ENCODE measurements around the gene FABP1.

FABP1 gene

GRCh38 chr2:88133875-88134274, 6.0 kb upstream of the FABP1 start:
- Histone ChIP-seq H3K27me3 (ENCODE audit: control insufficient read depth, insufficient read depth, low read length) (peaks cover 10% of the 10 kb centered on the region), H3K36me3 (ENCODE audit: insufficient read depth, low read length) (no peaks in the 10 kb centered on the region), H3K9ac (ENCODE audit: low read depth, low read length) (no peak overlapping the region), H3K4me2 (ENCODE audit: low read length) (no peak overlapping the region), H3K4me3 (ENCODE audit: low read length) (no peak overlapping the region), H3K4me1 (ENCODE audit: control insufficient read depth, insufficient read depth, low read length) (no peaks in the 10 kb centered on the region), H3K9me3 (replicated peaks; ENCODE audit: low read length) (no peaks in the 10 kb centered on the region)

- Histone ChIP-seq H3K9me3 (replicated peaks; ENCODE audit: low read length) (no peaks in the 10 kb centered on the region), H3K9ac (ENCODE audit: low read depth, low read length) (no peak overlapping the region), H3K4me2 (ENCODE audit: low read length) (no peak overlapping the region), H3K27me3 (ENCODE audit: control insufficient read depth, insufficient read depth, low read length) (peaks cover 7% of the 10 kb centered on the region), H3K36me3 (ENCODE audit: insufficient read depth, low read length) (no peaks in the 10 kb centered on the region), H3K4me3 (ENCODE audit: low read length) (no peak overlapping the region), H3K4me1 (ENCODE audit: control insufficient read depth, insufficient read depth, low read length) (no peaks in the 10 kb centered on the region)
These were observed 4.1 kb upstream of the FABP1 start for GRCh38 chr2:88131999-88132368.

- H3K27me3 ChIP-seq (ENCODE audit: control insufficient read depth, insufficient read depth, low read length) = peaks cover 7% of the 10 kb centered on the region
- no peaks in the 10 kb centered on the region for H3K4me1 ChIP-seq (ENCODE audit: control insufficient read depth, insufficient read depth, low read length)
- no peak overlapping the region for H3K4me3 ChIP-seq (ENCODE audit: low read length)
- no peak overlapping the region for H3K4me2 ChIP-seq (ENCODE audit: low read length)
- no peak overlapping the region for H3K9ac ChIP-seq (ENCODE audit: low read depth, low read length)
- no peaks in the 10 kb centered on the region for H3K9me3 ChIP-seq (replicated peaks; ENCODE audit: low read length)
- no peaks in the 10 kb centered on the region for H3K36me3 ChIP-seq (ENCODE audit: insufficient read depth, low read length)
These were observed 3.5 kb upstream of the FABP1 start for GRCh38 chr2:88131201-88131998.

- Histone ChIP-seq H3K4me2 (ENCODE audit: low read length) (no peak overlapping the region), H3K36me3 (ENCODE audit: insufficient read depth, low read length) (no peaks in the 10 kb centered on the region), H3K4me1 (ENCODE audit: control insufficient read depth, insufficient read depth, low read length) (no peaks in the 10 kb centered on the region), H3K4me3 (ENCODE audit: low read length) (no peak overlapping the region), H3K27me3 (ENCODE audit: control insufficient read depth, insufficient read depth, low read length) (peaks cover 7% of the 10 kb centered on the region), H3K9ac (ENCODE audit: low read depth, low read length) (no peak overlapping the region), H3K9me3 (replicated peaks; ENCODE audit: low read length) (no peaks in the 10 kb centered on the region)
These were observed 1.6 kb upstream of the FABP1 start for GRCh38 chr2:88129313-88129959.

GRCh38 chr2:88128654-88129312, 921 bp upstream of the FABP1 start:
- Histone ChIP-seq H3K27me3 (ENCODE audit: control insufficient read depth, insufficient read depth, low read length) (peaks cover 10% of the 10 kb centered on the region), H3K4me3 (ENCODE audit: low read length) (no peak overlapping the region), H3K9me3 (replicated peaks; ENCODE audit: low read length) (no peaks in the 10 kb centered on the region), H3K4me1 (ENCODE audit: control insufficient read depth, insufficient read depth, low read length) (no peaks in the 10 kb centered on the region), H3K9ac (ENCODE audit: low read depth, low read length) (no peak overlapping the region), H3K36me3 (ENCODE audit: insufficient read depth, low read length) (no peaks in the 10 kb centered on the region), H3K4me2 (ENCODE audit: low read length) (no peak overlapping the region)

GRCh38 chr2:88127638-88127887, 299 bp downstream of the FABP1 start:
- Histone ChIP-seq H3K36me3 (ENCODE audit: insufficient read depth, low read length) (no peaks in the 10 kb centered on the region), H3K27me3 (ENCODE audit: control insufficient read depth, insufficient read depth, low read length) (peaks cover 5% of the 10 kb centered on the region), H3K4me2 (ENCODE audit: low read length) (no peak overlapping the region), H3K9me3 (replicated peaks; ENCODE audit: low read length) (no peaks in the 10 kb centered on the region), H3K9ac (ENCODE audit: low read depth, low read length) (no peak overlapping the region), H3K4me1 (ENCODE audit: control insufficient read depth, insufficient read depth, low read length) (no peaks in the 10 kb centered on the region), H3K4me3 (ENCODE audit: low read length) (no peak overlapping the region)

GRCh38 chr2:88126772-88127637, 857 bp downstream of the FABP1 start:
- Histone ChIP-seq H3K9ac (ENCODE audit: low read depth, low read length) (no peak overlapping the region), H3K36me3 (ENCODE audit: insufficient read depth, low read length) (no peaks in the 10 kb centered on the region), H3K4me2 (ENCODE audit: low read length) (no peak overlapping the region), H3K9me3 (replicated peaks; ENCODE audit: low read length) (no peaks in the 10 kb centered on the region), H3K4me3 (ENCODE audit: low read length) (no peak overlapping the region), H3K4me1 (ENCODE audit: control insufficient read depth, insufficient read depth, low read length) (no peaks in the 10 kb centered on the region), H3K27me3 (ENCODE audit: control insufficient read depth, insufficient read depth, low read length) (peaks cover 5% of the 10 kb centered on the region)

GRCh38 chr2:88125924-88126771, 1.7 kb downstream of the FABP1 start:
- H3K9ac ChIP-seq (ENCODE audit: low read depth, low read length) = no peak overlapping the region

GRCh38 chr2:88125344-88125923, 2.4 kb downstream of the FABP1 start:
- Histone ChIP-seq H3K4me2 (ENCODE audit: low read length) (no peak overlapping the region), H3K9me3 (replicated peaks; ENCODE audit: low read length) (no peaks in the 10 kb centered on the region), H3K36me3 (ENCODE audit: insufficient read depth, low read length) (no peaks in the 10 kb centered on the region), H3K4me3 (ENCODE audit: low read length) (no peak overlapping the region), H3K9ac (ENCODE audit: low read depth, low read length) (no peak overlapping the region), H3K27me3 (ENCODE audit: control insufficient read depth, insufficient read depth, low read length) (peaks cover 5% of the 10 kb centered on the region), H3K4me1 (ENCODE audit: control insufficient read depth, insufficient read depth, low read length) (no peaks in the 10 kb centered on the region)

More at GRCh38 chr2:88125924-88126771, 1.7 kb downstream of the FABP1 start:
- Histone ChIP-seq H3K4me2 (ENCODE audit: low read length) (no peak overlapping the region), H3K36me3 (ENCODE audit: insufficient read depth, low read length) (no peaks in the 10 kb centered on the region), H3K4me3 (ENCODE audit: low read length) (no peak overlapping the region), H3K4me1 (ENCODE audit: control insufficient read depth, insufficient read depth, low read length) (no peaks in the 10 kb centered on the region), H3K9me3 (replicated peaks; ENCODE audit: low read length) (no peaks in the 10 kb centered on the region), H3K27me3 (ENCODE audit: control insufficient read depth, insufficient read depth, low read length) (peaks cover 5% of the 10 kb centered on the region)

GRCh38 chr2:88123975-88124917, 3.6 kb downstream of the FABP1 start:
- Histone ChIP-seq H3K4me1 (ENCODE audit: control insufficient read depth, insufficient read depth, low read length) (no peaks in the 10 kb centered on the region), H3K36me3 (ENCODE audit: insufficient read depth, low read length) (no peaks in the 10 kb centered on the region), H3K27me3 (ENCODE audit: control insufficient read depth, insufficient read depth, low read length) (peaks cover 6% of the 10 kb centered on the region), H3K9ac (ENCODE audit: low read depth, low read length) (no peak overlapping the region), H3K9me3 (replicated peaks; ENCODE audit: low read length) (no peaks in the 10 kb centered on the region), H3K4me2 (ENCODE audit: low read length) (no peak overlapping the region), H3K4me3 (ENCODE audit: low read length) (no peak overlapping the region)

Measured in skeletal muscle satellite cell (primary cell).